Mammary epithelial cell (primary cell): ENCODE data around the gene EEF1AKMT4.

Experiments used
- CTCF ChIP-seq, 2 donors: IDR thresholded peaks in 1 of 2; conservative IDR thresholded peaks in 1 of 2; 2 replicates each; pipeline ENCODE4 v1.5.1; 2011 to 2012; ENCODE audit warnings: inconsistent platforms in 2 of 2, low read length in 2 of 2, mild to moderate bottlenecking in 2 of 2, control low read depth in 1 of 2, low read depth in 1 of 2; ENCODE audit not compliant: insufficient read depth in 1 of 2; ENCODE audit errors: extremely low read depth in 1 of 2
- EZH2 ChIP-seq: IDR thresholded peaks from 2 replicates; pipeline ENCODE4 v1.6.1; 2012; ENCODE audit warnings: low read length, inconsistent platforms, borderline replicate concordance

DNA sequence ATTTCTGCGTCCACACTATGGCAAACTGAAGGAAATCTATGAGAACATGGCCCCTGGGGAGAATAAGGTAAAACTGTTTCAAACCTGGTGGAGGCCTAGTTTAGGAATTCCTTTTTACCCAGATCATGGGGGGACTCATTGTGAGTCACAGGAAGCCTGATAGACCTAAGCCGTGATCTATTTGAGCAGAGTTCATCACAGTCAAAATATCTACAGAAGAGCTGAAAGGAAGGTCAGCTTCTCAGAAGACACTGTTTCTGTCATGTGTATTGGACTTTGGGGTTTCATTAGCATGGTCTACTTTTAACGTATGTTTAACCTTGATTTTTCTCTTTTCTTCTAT lies 50.9 kb downstream of the EEF1AKMT4 start:
- no peak for TF ChIP-seq CTCF (conservative IDR thresholded peaks at IDR 0.05 in 1 of 2, IDR thresholded peaks at IDR 0.05 in 1 of 2; ENCODE audit: extremely low read depth in 1 of 2, insufficient read depth in 1 of 2, low read depth in 1 of 2, low read length in 2 of 2)
- TF ChIP-seq EZH2 = no peak
